PFSK-1 (cell line): ENCODE measurements around the gene MAP3K6.

Experiments
- FOXP2 ChIP-seq: optimal IDR thresholded peaks from 2 replicates; pipeline ENCODE3; 2011; ENCODE audit warnings: borderline replicate concordance, control low read depth, inconsistent platforms; ENCODE audit not compliant: insufficient read depth; ENCODE audit errors: extremely low read length, extremely low read depth
- POLR2AphosphoS5 ChIP-seq: IDR thresholded peaks from 2 replicates; pipeline ENCODE4 v1.6.1; 2012; ENCODE audit warnings: low read depth, mild to moderate bottlenecking, control low read depth, low read length, moderate library complexity
- SIN3A ChIP-seq: IDR thresholded peaks from 2 replicates; pipeline ENCODE4 v1.6.1; 2012; ENCODE audit warnings: mild to moderate bottlenecking, low read length, moderate library complexity, borderline replicate concordance; ENCODE audit not compliant: insufficient read depth
- TAF1 ChIP-seq: IDR thresholded peaks from 2 replicates; pipeline ENCODE4 v1.6.1; 2012; ENCODE audit warnings: low read length, control low read depth, borderline replicate concordance; ENCODE audit not compliant: insufficient read depth
- TF ChIP-seq, protein P1 (sequence below), 2 experiments: IDR thresholded peaks; 2 replicates each; pipeline versions ENCODE4 v1.6.1 to v1.8.0; 2011 to 2012; ENCODE audit warnings: low read depth in 2 of 2, low read length in 2 of 2, control low read depth in 1 of 2, inconsistent platforms in 1 of 2, mild to moderate bottlenecking in 1 of 2, moderate library complexity in 1 of 2; ENCODE audit not compliant: insufficient read depth in 1 of 2

MAP3K6 gene

DNA sequence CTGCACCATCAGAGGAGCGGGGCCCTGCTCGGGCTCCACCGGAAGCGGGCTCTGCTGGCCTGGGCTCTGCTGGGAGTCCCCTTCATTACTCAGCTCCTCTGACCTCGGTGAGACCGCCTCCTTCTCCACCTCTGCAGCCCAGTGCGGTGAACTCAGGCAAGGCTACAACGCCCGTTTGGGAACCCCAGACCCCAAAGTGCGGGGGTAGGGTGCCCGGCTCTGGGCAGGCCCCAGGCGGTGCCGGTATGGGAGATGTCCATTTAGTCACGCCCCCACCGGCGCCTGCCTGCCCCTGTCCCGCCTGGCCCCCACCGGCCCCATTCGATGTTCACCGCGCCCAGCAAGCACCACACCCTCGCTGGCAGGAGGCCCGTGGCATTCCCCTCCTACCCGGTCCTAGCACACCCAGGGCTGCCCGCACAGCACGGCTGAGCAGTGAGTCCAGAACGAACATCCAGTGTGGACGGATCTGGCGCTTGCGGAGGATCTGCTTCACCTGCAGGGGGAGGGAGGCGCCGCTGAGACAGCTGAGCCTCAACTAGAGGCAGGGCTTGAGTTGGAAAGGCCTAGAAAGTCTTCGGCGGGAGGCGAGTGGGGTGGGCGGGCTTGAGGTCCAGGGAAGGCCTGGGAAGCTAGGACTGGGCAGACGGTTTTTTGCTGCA, 10.0 kb downstream of the MAP3K6 start:
- TF ChIP-seq FOXP2 = no peak
- TF ChIP-seq, protein P1, sequence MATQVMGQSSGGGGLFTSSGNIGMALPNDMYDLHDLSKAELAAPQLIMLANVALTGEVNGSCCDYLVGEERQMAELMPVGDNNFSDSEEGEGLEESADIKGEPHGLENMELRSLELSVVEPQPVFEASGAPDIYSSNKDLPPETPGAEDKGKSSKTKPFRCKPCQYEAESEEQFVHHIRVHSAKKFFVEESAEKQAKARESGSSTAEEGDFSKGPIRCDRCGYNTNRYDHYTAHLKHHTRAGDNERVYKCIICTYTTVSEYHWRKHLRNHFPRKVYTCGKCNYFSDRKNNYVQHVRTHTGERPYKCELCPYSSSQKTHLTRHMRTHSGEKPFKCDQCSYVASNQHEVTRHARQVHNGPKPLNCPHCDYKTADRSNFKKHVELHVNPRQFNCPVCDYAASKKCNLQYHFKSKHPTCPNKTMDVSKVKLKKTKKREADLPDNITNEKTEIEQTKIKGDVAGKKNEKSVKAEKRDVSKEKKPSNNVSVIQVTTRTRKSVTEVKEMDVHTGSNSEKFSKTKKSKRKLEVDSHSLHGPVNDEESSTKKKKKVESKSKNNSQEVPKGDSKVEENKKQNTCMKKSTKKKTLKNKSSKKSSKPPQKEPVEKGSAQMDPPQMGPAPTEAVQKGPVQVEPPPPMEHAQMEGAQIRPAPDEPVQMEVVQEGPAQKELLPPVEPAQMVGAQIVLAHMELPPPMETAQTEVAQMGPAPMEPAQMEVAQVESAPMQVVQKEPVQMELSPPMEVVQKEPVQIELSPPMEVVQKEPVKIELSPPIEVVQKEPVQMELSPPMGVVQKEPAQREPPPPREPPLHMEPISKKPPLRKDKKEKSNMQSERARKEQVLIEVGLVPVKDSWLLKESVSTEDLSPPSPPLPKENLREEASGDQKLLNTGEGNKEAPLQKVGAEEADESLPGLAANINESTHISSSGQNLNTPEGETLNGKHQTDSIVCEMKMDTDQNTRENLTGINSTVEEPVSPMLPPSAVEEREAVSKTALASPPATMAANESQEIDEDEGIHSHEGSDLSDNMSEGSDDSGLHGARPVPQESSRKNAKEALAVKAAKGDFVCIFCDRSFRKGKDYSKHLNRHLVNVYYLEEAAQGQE (IDR thresholded peaks at IDR 0.05; ENCODE audit: insufficient read depth in 1 of 2, low read depth in 2 of 2, low read length in 2 of 2) = no peak

DNA sequence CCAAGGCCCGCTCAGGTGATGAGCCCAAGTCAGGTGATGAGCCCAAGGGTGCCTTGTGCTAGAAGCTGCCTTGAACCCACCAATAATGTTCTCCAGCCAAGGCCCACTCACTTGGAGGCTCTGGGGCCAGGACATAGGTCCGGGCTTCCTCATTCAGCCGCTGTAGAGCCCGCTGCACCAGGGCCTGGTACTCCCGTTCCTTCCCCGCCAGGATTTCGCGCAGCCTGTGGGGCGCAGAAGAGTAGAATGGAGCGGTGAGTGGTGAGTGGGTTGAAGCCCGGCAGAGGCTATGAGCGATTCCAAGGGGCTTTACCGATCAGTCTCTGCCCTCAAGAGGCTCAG, 10.5 kb downstream of the MAP3K6 start:
- TF ChIP-seq TAF1 (no peak), SIN3A (no peak), FOXP2 (no peak), POLR2AphosphoS5 (no peak)
- TF ChIP-seq, protein P1 (IDR thresholded peaks at IDR 0.05; ENCODE audit: insufficient read depth in 1 of 2, low read depth in 2 of 2, low read length in 2 of 2) = no peak

DNA sequence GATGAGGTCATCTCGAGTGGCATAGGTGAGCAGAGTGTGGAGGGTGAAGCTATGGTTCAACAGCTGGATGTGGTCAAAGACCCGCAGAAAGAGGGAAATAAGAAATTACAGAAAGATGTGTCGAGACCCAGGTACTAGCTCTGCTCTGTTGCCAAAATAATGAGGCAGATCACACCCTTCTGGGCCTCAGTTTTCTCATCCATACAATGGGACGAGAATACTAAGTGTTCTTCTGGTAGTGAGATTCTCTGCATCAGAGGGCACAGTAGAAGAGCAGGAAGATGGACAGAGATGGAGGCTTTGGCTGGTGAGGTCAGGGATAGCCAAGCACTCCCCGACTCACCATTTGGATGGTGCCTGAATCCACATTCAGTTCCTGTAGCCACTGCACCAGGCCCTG, 11.1 kb downstream of the MAP3K6 start:
- no peak for TF ChIP-seq FOXP2
- TF ChIP-seq, protein P1 (IDR thresholded peaks at IDR 0.05; ENCODE audit: insufficient read depth in 1 of 2, low read depth in 2 of 2, low read length in 2 of 2) = no peak
- no peak for TF ChIP-seq POLR2AphosphoS5
- TF ChIP-seq SIN3A = no peak
- TF ChIP-seq TAF1 = no peak

DNA sequence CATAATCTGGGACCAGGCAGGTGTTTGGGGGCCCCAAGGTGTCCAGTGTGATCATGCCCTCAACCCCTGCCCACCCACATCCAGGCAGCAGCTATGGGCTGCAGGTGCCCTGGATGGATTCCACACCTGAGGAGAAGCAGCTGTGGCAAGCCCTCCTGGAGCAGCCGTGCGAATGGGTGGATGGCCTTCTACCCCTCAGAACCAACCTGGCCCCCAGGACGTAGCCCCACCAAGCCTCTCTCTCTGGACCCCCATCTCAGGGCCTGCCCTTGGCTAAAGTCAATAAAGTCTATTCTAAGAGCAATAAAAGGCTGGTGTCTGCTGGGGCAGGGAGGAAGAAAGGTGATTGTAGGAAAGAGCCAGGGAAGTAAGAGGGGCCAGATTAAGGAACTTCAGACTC, 13.1 kb downstream of the MAP3K6 start:
- TF ChIP-seq, protein P1 (IDR thresholded peaks at IDR 0.05; ENCODE audit: insufficient read depth in 1 of 2, low read depth in 2 of 2, low read length in 2 of 2) = no peak

DNA sequence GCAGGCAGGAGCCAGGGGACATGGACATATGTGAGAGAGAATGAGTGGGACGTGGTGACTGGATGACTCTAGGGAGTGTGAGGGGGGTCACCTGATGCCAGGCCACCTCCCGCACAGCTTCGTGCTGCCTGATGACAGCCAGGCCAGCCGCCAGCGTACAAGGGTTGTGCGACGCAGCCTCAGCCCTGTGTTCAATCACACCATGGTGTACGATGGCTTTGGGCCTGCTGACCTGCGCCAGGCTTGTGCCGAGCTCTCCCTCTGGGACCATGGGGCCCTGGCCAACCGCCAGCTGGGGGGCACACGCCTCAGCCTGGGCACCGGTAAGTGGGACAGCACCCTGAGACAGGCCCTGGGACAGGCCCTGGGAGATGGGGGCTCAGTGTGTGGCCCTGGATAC, 13.6 kb downstream of the MAP3K6 start:
- TF ChIP-seq SIN3A (no peak), POLR2AphosphoS5 (no peak), FOXP2 (no peak), TAF1 (no peak)
- TF ChIP-seq, protein P1 (IDR thresholded peaks at IDR 0.05; ENCODE audit: insufficient read depth in 1 of 2, low read depth in 2 of 2, low read length in 2 of 2) = no peak
